Nephron (organoid): ENCODE data around the gene JARID2.
A peak's percentile ranks its signal among the peaks of the same experiment; 100 is the strongest.

Experiments used
- H3K27ac Mint-ChIP-seq, 3 experiments: 2 replicates each; pipeline ENCODE4 v1.8.0; 2020; ENCODE audit warnings: mixed read lengths in 3 of 3, mild to moderate bottlenecking in 2 of 3, moderate library complexity in 1 of 3
- H3K27me3 Mint-ChIP-seq: 2 replicates; pipeline ENCODE4 v1.8.0; 2021; ENCODE audit warnings: low read depth, mild to moderate bottlenecking, moderate library complexity, mixed read lengths
- H3K36me3 Mint-ChIP-seq: 2 replicates; pipeline ENCODE4 v1.8.0; 2020; ENCODE audit warnings: low read depth, mixed read lengths
- H3K4me1 Mint-ChIP-seq: 2 replicates; pipeline ENCODE4 v1.8.0; 2020; ENCODE audit warnings: mixed read lengths
- H3K4me3 Mint-ChIP-seq, 3 experiments: 2 replicates each; pipeline ENCODE4 v1.8.0; 2020; ENCODE audit warnings: mild to moderate bottlenecking in 3 of 3, mixed read lengths in 3 of 3, moderate library complexity in 2 of 3
- H3K9me3 Mint-ChIP-seq: 2 replicates; pipeline ENCODE4 v1.8.0; 2020; ENCODE audit warnings: mixed read lengths
- TF ChIP-seq, protein P1 (sequence below), 3 experiments: fragments of 200-600 bp; sonication (generic); IDR thresholded peaks; one replicate each; pipeline ENCODE4 v1.5.0; 2021; ENCODE audit warnings: antibody characterized with exemption in 3 of 3; ENCODE audit not compliant: unreplicated experiment in 3 of 3

JARID2 gene

DNA sequence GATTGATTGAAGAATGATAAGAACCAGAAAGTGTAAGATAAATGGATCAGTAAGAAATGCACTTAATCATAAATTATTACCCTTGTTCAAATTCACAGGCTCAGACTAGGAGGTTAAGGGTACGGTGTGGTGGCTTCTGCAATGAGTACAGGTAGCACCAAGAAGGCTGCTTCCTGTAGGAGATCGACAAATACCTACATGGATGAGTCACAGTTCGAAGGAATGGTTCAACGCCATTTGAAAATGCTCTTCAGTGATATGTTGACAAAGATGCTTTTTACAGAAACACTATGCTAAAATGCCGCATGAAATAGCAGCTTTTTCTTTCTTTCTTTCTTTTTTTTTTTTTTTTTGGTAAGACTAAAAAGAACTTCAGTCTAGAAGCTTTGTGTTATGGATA is 300.7 kb downstream of the JARID2 start:
- peak overlapping the region in 1 of 3 experiments; percentile 37 for H3K27ac Mint-ChIP-seq
- TF ChIP-seq, protein P1, sequence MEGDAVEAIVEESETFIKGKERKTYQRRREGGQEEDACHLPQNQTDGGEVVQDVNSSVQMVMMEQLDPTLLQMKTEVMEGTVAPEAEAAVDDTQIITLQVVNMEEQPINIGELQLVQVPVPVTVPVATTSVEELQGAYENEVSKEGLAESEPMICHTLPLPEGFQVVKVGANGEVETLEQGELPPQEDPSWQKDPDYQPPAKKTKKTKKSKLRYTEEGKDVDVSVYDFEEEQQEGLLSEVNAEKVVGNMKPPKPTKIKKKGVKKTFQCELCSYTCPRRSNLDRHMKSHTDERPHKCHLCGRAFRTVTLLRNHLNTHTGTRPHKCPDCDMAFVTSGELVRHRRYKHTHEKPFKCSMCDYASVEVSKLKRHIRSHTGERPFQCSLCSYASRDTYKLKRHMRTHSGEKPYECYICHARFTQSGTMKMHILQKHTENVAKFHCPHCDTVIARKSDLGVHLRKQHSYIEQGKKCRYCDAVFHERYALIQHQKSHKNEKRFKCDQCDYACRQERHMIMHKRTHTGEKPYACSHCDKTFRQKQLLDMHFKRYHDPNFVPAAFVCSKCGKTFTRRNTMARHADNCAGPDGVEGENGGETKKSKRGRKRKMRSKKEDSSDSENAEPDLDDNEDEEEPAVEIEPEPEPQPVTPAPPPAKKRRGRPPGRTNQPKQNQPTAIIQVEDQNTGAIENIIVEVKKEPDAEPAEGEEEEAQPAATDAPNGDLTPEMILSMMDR (IDR thresholded peaks at IDR 0.05; ENCODE audit: unreplicated experiment in 3 of 3): no peak
- no peaks in the 10 kb centered on the region for H3K36me3 Mint-ChIP-seq
- no peaks in the 10 kb centered on the region for H3K27me3 Mint-ChIP-seq
- no peak overlapping the region for H3K4me3 Mint-ChIP-seq
- peaks cover 28% of the 10 kb centered on the region for H3K4me1 Mint-ChIP-seq
- no peaks in the 10 kb centered on the region for H3K9me3 Mint-ChIP-seq

DNA sequence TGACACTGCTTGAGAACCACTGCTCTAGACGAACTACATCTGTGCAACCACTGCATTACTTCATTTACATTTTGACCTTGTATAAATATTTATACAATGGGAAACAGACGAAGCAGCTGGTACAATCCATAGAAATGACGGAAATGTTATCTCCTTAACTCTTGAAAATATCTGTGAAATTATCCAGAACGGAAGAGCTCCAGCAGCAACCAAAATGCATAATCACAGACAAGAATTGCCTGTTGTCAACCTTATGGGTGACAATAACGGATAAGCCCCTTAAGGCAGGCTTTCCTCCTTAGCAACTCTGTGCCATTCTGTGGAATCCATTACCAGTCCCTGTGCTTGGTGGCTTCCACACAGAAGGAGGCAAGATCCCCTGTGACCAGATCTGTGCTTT is 301.5 kb downstream of the JARID2 start:
- TF ChIP-seq, protein P1 (IDR thresholded peaks at IDR 0.05; ENCODE audit: unreplicated experiment in 3 of 3): no peak
- Mint-ChIP-seq H3K4me3 (no peak overlapping the region), H3K27me3 (no peaks in the 10 kb centered on the region), H3K36me3 (no peaks in the 10 kb centered on the region), H3K9me3 (no peaks in the 10 kb centered on the region), H3K27ac (peak overlapping the region in 2 of 3 experiments; percentile 37 to 60), H3K4me1 (peaks cover 33% of the 10 kb centered on the region)

DNA sequence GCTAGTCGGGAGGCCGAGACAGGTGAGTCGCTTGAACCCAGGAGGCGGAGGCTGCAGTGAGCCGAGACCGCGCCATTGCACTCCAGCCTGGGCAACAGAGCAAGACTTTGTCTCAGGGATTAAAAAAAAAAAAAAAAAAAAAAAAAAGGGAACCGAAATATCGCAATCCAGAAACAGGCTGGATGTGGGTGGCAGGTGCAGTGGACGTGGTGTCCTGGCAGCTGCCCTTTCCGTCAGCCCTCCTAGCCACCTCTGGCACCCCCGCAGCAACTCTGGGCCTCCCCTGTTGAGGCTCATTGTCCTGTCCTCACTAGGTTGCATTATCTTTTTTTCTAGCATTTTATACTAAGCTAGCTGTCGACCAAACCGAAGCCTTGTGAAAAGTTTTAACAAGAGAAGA is 303.5 kb downstream of the JARID2 start:
- H3K4me1 Mint-ChIP-seq: peaks cover 33% of the 10 kb centered on the region
- peak overlapping the region in 1 of 3 experiments; percentile 20 for H3K27ac Mint-ChIP-seq
- no peaks in the 10 kb centered on the region for H3K27me3 Mint-ChIP-seq
- no peaks in the 10 kb centered on the region for H3K36me3 Mint-ChIP-seq
- no peak overlapping the region for H3K4me3 Mint-ChIP-seq
- no peaks in the 10 kb centered on the region for H3K9me3 Mint-ChIP-seq
- TF ChIP-seq, protein P1 (IDR thresholded peaks at IDR 0.05; ENCODE audit: unreplicated experiment in 3 of 3): no peak

DNA sequence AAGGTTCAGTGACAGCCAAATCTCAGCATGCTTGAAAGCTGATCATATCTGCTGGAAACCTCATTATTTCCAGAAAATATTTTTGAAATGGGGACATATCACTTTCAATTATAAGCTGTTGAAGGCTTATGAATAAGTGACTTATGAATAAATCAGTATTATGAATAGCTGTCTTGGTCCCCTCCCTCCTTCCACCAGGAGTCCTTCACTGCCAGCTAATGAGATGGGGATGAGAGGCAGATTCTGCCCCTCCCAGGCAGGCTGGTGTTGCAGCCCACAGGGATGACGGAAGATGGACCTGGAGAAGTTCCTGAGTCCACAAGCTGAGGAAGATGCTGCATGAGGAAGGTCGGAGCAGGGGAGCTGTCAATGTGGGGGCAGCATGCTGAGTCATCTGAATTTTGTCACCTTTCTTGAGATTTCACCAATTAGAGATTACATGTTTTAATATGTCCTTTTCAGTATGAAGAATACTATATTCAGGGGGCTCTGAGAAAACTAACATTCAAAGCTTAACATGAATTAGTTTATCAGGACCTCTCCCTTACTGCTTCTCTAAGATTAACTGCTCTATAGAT is 304.8 kb downstream of the JARID2 start:
- Mint-ChIP-seq H3K27me3 (no peaks in the 10 kb centered on the region), H3K9me3 (no peaks in the 10 kb centered on the region), H3K27ac (no peak overlapping the region), H3K4me1 (peaks cover 33% of the 10 kb centered on the region), H3K4me3 (no peak overlapping the region), H3K36me3 (no peaks in the 10 kb centered on the region)
- TF ChIP-seq, protein P1 (IDR thresholded peaks at IDR 0.05; ENCODE audit: unreplicated experiment in 3 of 3): no peak

DNA sequence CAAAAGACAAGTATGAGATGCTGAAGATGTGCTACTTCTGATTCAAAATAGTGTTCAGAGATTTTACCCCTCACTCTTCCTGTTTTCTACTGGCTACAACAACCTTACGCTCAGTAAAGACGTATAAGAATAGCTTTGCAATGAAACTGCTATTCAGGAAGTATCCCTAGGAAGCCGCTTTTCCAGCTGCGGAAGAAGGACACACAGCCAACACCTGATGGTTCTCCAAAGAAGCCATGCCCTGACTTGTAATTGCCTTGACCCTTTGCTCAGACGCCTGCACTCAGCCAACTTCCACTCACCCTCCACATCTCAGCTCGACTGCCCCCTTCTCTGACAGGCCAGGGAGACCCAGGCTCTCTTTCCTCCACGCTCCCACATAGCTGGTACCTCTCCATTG is 305.4 kb downstream of the JARID2 start:
- Mint-ChIP-seq H3K4me1 (peaks cover 33% of the 10 kb centered on the region), H3K27ac (peak overlapping the region in 2 of 3 experiments; percentile 35 to 69), H3K36me3 (no peaks in the 10 kb centered on the region), H3K27me3 (no peaks in the 10 kb centered on the region), H3K9me3 (no peaks in the 10 kb centered on the region), H3K4me3 (no peak overlapping the region)
- TF ChIP-seq, protein P1 (IDR thresholded peaks at IDR 0.05; ENCODE audit: unreplicated experiment in 3 of 3): no peak

DNA sequence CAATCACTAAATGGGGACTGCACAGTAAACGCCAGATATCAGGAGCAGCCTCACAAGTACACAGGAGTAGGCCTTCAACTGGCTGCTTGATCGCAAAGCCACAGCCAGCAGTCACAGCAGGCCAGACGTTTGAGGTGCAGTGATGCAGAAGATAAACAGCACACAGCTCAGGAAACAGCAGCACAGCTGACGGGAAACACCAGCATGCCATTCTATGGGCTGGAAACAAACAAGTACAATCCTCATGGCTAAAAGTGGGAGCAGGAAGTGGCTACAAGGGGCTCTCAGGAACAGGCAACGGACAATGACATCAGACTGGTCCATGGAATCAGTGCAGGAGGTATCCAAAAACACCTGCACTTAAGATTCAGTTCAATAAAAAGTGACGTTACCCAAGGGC is 305.9 kb downstream of the JARID2 start:
- Mint-ChIP-seq H3K4me3 (no peak overlapping the region), H3K27me3 (no peaks in the 10 kb centered on the region), H3K27ac (peak overlapping the region; percentile 30 to 69 (median 35)), H3K36me3 (no peaks in the 10 kb centered on the region), H3K9me3 (no peaks in the 10 kb centered on the region), H3K4me1 (peaks cover 31% of the 10 kb centered on the region)
- TF ChIP-seq, protein P1 (IDR thresholded peaks at IDR 0.05; ENCODE audit: unreplicated experiment in 3 of 3): no peak
